ENCODE measurements around the gene PKMYT1. TPM values are rescaled to one million over a fixed set of nuclear protein-coding genes. Genes with fewer than 3 reads are reported as not detected.

PKMYT1 gene
- total RNA-seq, 4 donors from 2014 or later, result 0.60 to 1.6 (median 1.1) TPM

DNA sequence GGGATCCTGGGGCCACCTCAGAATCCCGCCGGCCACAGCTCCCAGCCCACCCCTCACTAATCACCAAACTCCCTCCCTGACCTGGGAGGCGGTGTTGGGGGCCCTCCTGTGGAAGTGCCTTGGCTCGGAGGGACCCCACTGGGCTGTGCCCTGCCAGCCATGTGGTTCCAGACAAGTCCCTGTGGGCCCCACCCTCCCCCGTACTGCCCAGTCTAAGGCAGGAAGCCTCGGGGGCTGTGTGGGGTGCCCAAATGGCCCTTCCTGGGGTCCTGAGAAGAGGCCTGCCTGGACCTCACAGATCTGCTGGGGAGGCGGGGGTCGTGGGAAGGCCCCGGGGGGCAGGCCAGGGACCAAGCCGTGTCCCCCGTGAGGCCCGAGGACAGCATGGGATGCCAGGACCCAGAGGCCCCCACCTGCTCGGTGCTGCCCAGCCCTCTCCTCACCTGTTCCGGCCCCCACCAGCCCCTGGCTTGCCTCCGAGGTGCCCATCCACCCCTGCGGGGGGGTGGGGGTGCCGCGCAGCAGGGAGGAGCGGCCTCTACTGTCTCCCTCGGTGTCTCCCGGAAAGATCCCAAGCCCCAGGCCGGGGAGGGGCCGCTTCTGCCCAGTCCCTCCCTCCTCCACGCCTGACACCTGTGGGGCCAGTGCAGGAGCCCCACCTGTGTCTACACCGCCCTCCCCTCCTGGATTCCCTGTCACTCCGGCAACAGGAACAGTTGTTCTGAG lies 25.4 kb downstream of the PKMYT1 start:
- no peak overlapping the region for H3K27ac ChIP-seq

DNA sequence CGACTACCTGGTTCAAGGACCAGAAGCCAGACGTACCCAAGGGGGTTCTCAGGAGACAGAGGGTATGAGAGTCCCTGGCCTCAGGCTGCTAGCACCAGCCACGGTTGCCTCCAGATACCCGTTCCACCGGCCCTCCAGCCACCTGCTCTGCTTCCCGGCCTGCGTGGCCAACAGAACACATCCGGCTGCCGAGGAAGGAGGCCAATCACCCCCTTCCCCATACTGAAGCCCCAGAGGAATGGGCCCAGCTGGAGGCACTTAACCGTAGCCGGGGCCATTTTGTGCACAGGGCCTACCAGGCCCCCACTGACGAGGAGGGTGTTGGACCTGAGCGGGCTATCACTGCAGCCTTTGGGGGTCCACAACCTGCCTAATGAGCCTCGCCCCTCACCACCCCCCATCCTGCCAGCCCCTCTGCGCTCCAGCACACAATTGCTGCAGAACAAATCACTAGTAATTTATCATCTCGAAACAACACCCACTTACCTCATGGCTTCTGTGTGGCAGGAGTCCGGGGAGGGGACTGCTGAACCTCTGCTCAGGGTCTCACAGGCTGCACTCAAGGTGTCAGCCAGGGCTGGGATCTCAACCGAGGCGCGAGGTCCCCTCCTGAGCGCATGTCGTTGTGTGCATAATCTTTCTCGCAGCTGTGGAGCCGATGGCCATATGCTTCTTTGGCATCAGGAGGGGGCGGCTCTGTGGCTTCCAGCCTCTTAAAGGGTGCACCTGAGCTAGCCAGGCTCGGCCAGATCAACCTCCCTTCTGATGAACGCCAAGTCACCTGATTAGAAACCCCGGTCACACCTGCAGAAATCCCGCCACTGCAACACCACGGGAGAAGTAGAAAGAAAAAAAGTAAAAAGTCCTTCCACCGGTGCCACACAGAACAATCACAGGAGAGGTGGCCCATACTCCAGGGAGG lies 26.3 kb downstream of the PKMYT1 start:
- no peaks in the 10 kb centered on the region for H3K4me1 ChIP-seq
- WGBS, 2 donors, result 50 to 53% methylated on average over 25 to 29 of the region's 31 CpGs
- TF ChIP-seq, protein P1, sequence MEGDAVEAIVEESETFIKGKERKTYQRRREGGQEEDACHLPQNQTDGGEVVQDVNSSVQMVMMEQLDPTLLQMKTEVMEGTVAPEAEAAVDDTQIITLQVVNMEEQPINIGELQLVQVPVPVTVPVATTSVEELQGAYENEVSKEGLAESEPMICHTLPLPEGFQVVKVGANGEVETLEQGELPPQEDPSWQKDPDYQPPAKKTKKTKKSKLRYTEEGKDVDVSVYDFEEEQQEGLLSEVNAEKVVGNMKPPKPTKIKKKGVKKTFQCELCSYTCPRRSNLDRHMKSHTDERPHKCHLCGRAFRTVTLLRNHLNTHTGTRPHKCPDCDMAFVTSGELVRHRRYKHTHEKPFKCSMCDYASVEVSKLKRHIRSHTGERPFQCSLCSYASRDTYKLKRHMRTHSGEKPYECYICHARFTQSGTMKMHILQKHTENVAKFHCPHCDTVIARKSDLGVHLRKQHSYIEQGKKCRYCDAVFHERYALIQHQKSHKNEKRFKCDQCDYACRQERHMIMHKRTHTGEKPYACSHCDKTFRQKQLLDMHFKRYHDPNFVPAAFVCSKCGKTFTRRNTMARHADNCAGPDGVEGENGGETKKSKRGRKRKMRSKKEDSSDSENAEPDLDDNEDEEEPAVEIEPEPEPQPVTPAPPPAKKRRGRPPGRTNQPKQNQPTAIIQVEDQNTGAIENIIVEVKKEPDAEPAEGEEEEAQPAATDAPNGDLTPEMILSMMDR (IDR thresholded peaks at IDR 0.05), result no peak
- TF ChIP-seq POLR2A (IDR thresholded peaks at IDR 0.05) (no peak), EP300 (IDR thresholded peaks at IDR 0.05) (no peak)
- no peak overlapping the region for H3K27ac ChIP-seq
- peaks cover 0 to 50% of the 10 kb centered on the region in 2 donors for H3K27me3 ChIP-seq
- no peak for DNase-seq (ENCODE audit: low spot score in 2 of 2)
- H3K9me3 ChIP-seq, result no peaks in the 10 kb centered on the region
- no peak overlapping the region for H3K4me3 ChIP-seq
- H3K36me3 ChIP-seq, result peaks cover 0 to 23% (median 0%) of the 10 kb centered on the region in 3 donors

More for the DNA sequence above, 25.4 kb downstream of the PKMYT1 start:
- Histone ChIP-seq H3K36me3 (peaks cover 0 to 15% (median 0%) of the 10 kb centered on the region in 3 donors), H3K27me3 (peaks cover 0 to 58% of the 10 kb centered on the region in 2 donors), H3K9me3 (no peaks in the 10 kb centered on the region), H3K4me1 (no peaks in the 10 kb centered on the region), H3K4me3 (no peak overlapping the region)
- no peak for DNase-seq (ENCODE audit: low spot score in 2 of 2)
- TF ChIP-seq POLR2A (IDR thresholded peaks at IDR 0.05) (no peak), EP300 (IDR thresholded peaks at IDR 0.05) (no peak)
- TF ChIP-seq, protein P1 (IDR thresholded peaks at IDR 0.05), result no peak
- WGBS, 2 donors, result 57 to 69% methylated on average over 19 to 24 of the region's 26 CpGs

DNA sequence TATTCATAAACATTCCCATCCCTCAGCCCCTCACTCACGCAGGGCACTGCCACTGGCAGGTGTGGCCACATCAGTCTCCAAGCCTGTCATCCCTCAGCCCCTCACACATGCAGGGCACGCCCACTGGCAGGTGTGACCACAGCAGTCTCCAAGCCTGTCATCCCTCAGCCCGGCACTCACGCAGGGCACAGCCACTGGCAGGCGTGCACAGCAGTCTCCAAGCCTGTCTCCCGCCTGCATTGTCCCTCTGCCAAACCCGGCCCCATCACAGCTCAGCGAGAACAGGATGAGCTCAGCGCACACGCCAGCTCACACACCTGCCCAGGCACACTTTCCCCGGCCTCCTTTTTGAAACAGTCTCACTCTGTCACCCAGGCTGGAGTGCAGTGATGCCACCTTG lies 27.6 kb downstream of the PKMYT1 start:
- H3K27ac ChIP-seq, result no peak overlapping the region
- WGBS, 2 donors, result 70 to 72% methylated on average over 11 of the region's 11 CpGs
- H3K27me3 ChIP-seq, result peaks cover 0 to 37% of the 10 kb centered on the region in 2 donors
- H3K4me3 ChIP-seq, result no peak overlapping the region
- H3K4me1 ChIP-seq, result no peaks in the 10 kb centered on the region
- no peak for DNase-seq (ENCODE audit: low spot score in 2 of 2)
- peaks cover 0 to 35% (median 0%) of the 10 kb centered on the region in 3 donors for H3K36me3 ChIP-seq
- no peaks in the 10 kb centered on the region for H3K9me3 ChIP-seq
- TF ChIP-seq EP300 (IDR thresholded peaks at IDR 0.05) (no peak), POLR2A (IDR thresholded peaks at IDR 0.05) (no peak)
- TF ChIP-seq, protein P1 (IDR thresholded peaks at IDR 0.05), result no peak

DNA sequence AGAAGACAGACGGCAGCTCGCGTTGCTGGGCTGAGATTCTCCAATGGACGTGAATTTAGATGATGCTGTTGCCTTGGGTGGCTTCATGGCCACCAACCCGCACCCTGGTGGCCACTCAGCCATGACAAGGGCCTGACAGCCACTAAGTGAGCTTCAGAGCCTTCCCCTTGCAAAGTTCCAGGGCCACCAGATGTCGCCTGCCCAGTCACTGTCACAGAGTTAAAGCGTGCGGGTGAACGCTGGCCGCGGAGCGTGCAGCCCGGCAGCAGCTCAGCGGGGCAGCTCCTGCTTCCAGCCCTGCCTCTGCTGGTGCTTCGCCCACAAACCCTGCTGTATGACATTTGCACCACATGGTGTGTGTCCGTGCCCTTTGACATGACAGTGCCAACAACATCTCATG lies 29.5 kb downstream of the PKMYT1 start:
- peaks cover 0 to 53% (median 0%) of the 10 kb centered on the region in 3 donors for H3K36me3 ChIP-seq
- 85 to 86% methylated on average over 15 to 16 of the region's 16 CpGs for WGBS, 2 donors

DNA sequence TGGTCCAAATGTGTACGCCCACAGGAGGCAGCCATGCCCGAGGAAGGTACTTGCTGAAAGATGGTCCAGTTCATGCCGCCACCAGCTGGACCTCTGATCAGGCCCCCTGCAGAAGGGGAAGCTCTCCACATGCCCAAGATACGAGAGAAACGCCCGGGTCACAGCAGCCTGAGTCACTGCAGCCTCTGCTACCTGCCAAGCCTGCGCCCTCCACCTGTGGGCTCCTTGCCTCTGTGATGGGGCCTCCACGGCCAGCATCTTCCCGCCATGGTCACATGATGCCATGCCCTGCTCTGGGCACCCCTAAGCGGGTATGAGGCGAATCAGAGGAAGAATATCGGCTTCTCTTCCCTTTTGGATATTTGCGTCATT lies 29.9 kb downstream of the PKMYT1 start:
- Histone ChIP-seq H3K27ac (no peak overlapping the region), H3K36me3 (peaks cover 0 to 57% (median 0%) of the 10 kb centered on the region in 3 donors), H3K27me3 (peaks cover 0 to 15% of the 10 kb centered on the region in 2 donors), H3K4me1 (no peaks in the 10 kb centered on the region), H3K4me3 (no peak overlapping the region), H3K9me3 (no peaks in the 10 kb centered on the region)
- no peak for DNase-seq (ENCODE audit: low spot score in 2 of 2)
- no peak for TF ChIP-seq EP300 (IDR thresholded peaks at IDR 0.05)
- TF ChIP-seq, protein P1 (IDR thresholded peaks at IDR 0.05), result no peak
- TF ChIP-seq POLR2A (IDR thresholded peaks at IDR 0.05), result no peak
- 97% methylated on average over 11 to 13 of the region's 13 CpGs for WGBS, 2 donors

More for the DNA sequence above, 29.5 kb downstream of the PKMYT1 start:
- Histone ChIP-seq H3K9me3 (no peaks in the 10 kb centered on the region), H3K27ac (no peak overlapping the region), H3K4me3 (no peak overlapping the region), H3K27me3 (peaks cover 0 to 19% of the 10 kb centered on the region in 2 donors), H3K4me1 (no peaks in the 10 kb centered on the region)
- no peak for DNase-seq (ENCODE audit: low spot score in 2 of 2)
- TF ChIP-seq POLR2A (IDR thresholded peaks at IDR 0.05), result no peak
